Cardiac muscle cell (in vitro differentiated cells and primary cell): ENCODE measurements around the gene GRIK5. TPM values are rescaled to one million over a fixed set of nuclear protein-coding genes. Genes with fewer than 3 reads are reported as not detected.

Experiments used
- DNase-seq, 2 donors: peaks; one replicate each; pipeline versions ENCODE4 v3.0.0 to v3.0.0-alpha.2; 2010 to 2017; ENCODE audit warnings: low read depth in 1 of 2, low spot score in 1 of 2
- H3K27ac ChIP-seq: fragments of 200-600 bp; sonication (generic); 2 replicates; pipeline ENCODE4 v1.5.1; 2016
- H3K27me3 ChIP-seq: fragments of 200-600 bp; sonication (generic); 2 replicates; pipeline ENCODE4 v1.6.0; 2016; ENCODE audit warnings: control low read depth
- H3K36me3 ChIP-seq: fragments of 200-600 bp; sonication (generic); 2 replicates; pipeline ENCODE4 v1.5.1; 2016; ENCODE audit warnings: control low read depth
- H3K4me1 ChIP-seq: fragments of 200-600 bp; sonication (generic); 2 replicates; pipeline ENCODE4 v1.8.1; 2017; ENCODE audit warnings: low read depth, mild to moderate bottlenecking, mixed run types
- H3K4me3 ChIP-seq: fragments of 200-600 bp; sonication (generic); 2 replicates; pipeline ENCODE4 v1.5.1; 2016; ENCODE audit warnings: mild to moderate bottlenecking
- H3K9me3 ChIP-seq: fragments of 200-600 bp; sonication (generic); 2 replicates; pipeline ENCODE4 v1.5.1; 2017; ENCODE audit warnings: low read depth, mild to moderate bottlenecking, control low read depth
- CTCF ChIP-seq: IDR thresholded peaks from 2 replicates; pipeline ENCODE4 v1.5.1; 2012; ENCODE audit warnings: low read depth, mild to moderate bottlenecking, low read length
- polyA plus RNA-seq: library from polyadenylated mRNA; unstranded; fragments of >200 nt; fragmentation: Nextera tagmentation; extraction: Ambion mirVana; gene quantifications from 2 replicates; pipeline ENCODE4 v1.2.1, GENCODE V29; 2016
- total RNA-seq: library from RNA; depleted of rRNA; stranded (reverse); fragments of >200 nt; gene quantifications from 2 replicates; pipeline ENCODE4 v1.2.3, GENCODE V29; 2016

Gene GRIK5
- total and polyA plus RNA-seq, 2 experiments from 2014 or later: 3.4 to 11.8 TPM

GRCh38 chr19:42028304-42029216 lies 41.4 kb downstream of the GRIK5 start:
- no peaks in the 10 kb centered on the region for H3K27me3 ChIP-seq
- no peaks in the 10 kb centered on the region for H3K36me3 ChIP-seq
- H3K4me1 ChIP-seq: peaks cover 10% of the 10 kb centered on the region
- no peak for DNase-seq
- no peak overlapping the region for H3K27ac ChIP-seq
- H3K9me3 ChIP-seq: no peaks in the 10 kb centered on the region
- no peak overlapping the region for H3K4me3 ChIP-seq
- TF ChIP-seq CTCF: peak; percentile 46

- peaks cover 19% of the 10 kb centered on the region for H3K4me1 ChIP-seq
- peak overlapping the region; percentile 66 for H3K27ac ChIP-seq
- no peak for TF ChIP-seq CTCF
- H3K27me3 ChIP-seq: no peaks in the 10 kb centered on the region
- no peak overlapping the region for H3K4me3 ChIP-seq
- no peaks in the 10 kb centered on the region for H3K9me3 ChIP-seq
- peak; percentile 40 to 72 for DNase-seq
- H3K36me3 ChIP-seq: no peaks in the 10 kb centered on the region
Observed at GRCh38 chr19:42024622-42025111, 45.3 kb downstream of the GRIK5 start.

GRCh38 chr19:42023943-42024260 lies 46.1 kb downstream of the GRIK5 start:
- TF ChIP-seq CTCF: no peak
- Histone ChIP-seq H3K4me3 (no peak overlapping the region), H3K4me1 (peaks cover 19% of the 10 kb centered on the region), H3K27me3 (no peaks in the 10 kb centered on the region), H3K27ac (no peak overlapping the region), H3K36me3 (no peaks in the 10 kb centered on the region), H3K9me3 (no peaks in the 10 kb centered on the region)
- no peak for DNase-seq

- DNase-seq: peak; percentile 29 to 30
- Histone ChIP-seq H3K27ac (peak overlapping the region; percentile 30), H3K9me3 (no peaks in the 10 kb centered on the region), H3K27me3 (no peaks in the 10 kb centered on the region), H3K4me3 (no peak overlapping the region), H3K4me1 (peaks cover 19% of the 10 kb centered on the region), H3K36me3 (no peaks in the 10 kb centered on the region)
- TF ChIP-seq CTCF: peak; percentile 49
Observed at GRCh38 chr19:42023121-42023942, 46.7 kb downstream of the GRIK5 start.

- no peaks in the 10 kb centered on the region for H3K27me3 ChIP-seq
Observed at GRCh38 chr19:42022616-42023015, 47.4 kb downstream of the GRIK5 start.

More at GRCh38 chr19:42022616-42023015, 47.4 kb downstream of the GRIK5 start:
- DNase-seq: peak in 1 of 2 donors; percentile 39
- Histone ChIP-seq H3K27ac (peak overlapping the region; percentile 30), H3K4me1 (peaks cover 19% of the 10 kb centered on the region), H3K36me3 (no peaks in the 10 kb centered on the region), H3K4me3 (no peak overlapping the region), H3K9me3 (no peaks in the 10 kb centered on the region)
- no peak for TF ChIP-seq CTCF
